Activated naive CD4-positive, alpha-beta T cell treated with Interleukin-2 at 50 U/mL for 16 hours (primary cell): ENCODE data around the gene B3GALT6.
A peak's percentile ranks its signal among the peaks of the same experiment; 100 is the strongest.

ENCODE experiments used
- DNase-seq: peaks from one replicate; pipeline ENCODE4 v3.0.0-alpha.2; 2020

B3GALT6 gene

DNA sequence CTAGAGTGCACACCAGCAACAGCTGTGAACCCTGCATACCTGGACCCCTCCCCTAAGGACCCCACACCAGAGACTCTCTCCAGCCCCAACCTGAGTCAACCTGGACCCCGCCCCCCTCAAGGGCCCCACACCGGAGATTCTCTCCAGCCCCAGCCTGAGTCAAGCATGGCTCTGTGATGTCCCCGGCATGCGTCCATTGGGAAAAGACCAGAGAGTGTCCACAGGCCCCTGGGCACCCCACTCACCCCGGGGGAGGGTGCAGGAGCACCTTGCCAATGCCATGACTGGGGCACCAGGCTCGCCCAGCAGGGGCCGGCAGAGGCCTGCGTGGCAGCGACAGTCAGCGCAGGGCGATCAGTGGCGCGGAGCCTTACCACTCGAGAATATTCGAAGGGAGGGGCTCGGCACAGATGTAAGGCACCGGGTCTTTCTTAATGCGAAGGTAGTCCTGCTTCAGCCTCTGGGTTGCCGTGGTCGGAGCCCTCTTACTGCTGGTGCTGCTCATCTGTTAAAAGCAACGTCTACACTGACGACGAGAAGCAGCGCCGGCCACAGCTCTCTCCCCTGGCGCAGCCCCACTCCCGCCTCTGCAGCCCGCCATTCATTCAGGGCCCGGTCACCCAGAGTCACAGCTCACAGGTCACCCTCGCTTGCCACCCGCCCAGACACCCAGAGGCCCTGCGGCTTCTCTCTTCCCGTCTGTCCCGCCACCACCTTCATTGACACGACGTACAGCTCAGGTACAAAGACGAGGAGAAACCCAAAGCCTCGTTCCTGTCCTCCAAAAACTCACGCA is 35.6 kb downstream of the B3GALT6 start:
- DNase-seq: no peak

DNA sequence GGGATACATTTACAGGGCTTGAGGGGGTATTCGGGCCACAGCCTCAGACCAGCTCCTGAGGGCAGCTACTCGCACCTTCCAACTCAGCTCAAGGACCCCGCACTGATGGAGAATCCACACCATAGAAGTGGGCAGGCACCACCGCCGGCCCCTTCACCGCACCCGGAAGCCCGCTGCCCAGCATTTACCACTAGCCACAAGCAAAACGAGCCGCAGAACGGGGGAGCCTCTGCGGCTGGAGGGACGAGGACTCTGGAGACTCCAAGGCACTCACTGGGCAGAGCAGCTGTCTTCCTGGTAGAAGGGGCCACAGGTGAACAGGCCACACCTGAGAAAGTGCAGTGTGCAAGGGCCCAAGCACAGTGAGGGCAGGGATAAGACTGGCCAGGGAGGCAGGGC is 36.2 kb downstream of the B3GALT6 start:
- no peak for DNase-seq

DNA sequence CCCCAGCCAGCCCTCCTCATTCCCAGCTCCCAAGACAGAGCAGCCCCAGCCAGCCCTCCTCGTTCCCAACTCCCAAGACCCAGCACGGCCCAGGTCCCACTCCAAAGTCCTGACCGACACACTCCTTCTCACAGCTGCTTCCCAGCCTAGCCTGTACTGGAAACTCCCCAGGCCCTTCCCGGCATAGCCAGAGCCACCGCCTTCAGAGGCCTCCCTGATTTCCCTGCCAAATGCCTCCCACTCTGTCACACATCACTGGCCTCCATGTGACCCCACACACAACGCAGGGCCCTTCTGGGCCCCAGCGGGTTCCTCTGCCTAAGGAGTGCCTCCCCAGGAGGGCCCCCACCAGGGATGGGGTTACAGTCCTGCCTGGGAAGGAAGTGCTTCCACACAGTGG is 38.8 kb downstream of the B3GALT6 start:
- DNase-seq: no peak

DNA sequence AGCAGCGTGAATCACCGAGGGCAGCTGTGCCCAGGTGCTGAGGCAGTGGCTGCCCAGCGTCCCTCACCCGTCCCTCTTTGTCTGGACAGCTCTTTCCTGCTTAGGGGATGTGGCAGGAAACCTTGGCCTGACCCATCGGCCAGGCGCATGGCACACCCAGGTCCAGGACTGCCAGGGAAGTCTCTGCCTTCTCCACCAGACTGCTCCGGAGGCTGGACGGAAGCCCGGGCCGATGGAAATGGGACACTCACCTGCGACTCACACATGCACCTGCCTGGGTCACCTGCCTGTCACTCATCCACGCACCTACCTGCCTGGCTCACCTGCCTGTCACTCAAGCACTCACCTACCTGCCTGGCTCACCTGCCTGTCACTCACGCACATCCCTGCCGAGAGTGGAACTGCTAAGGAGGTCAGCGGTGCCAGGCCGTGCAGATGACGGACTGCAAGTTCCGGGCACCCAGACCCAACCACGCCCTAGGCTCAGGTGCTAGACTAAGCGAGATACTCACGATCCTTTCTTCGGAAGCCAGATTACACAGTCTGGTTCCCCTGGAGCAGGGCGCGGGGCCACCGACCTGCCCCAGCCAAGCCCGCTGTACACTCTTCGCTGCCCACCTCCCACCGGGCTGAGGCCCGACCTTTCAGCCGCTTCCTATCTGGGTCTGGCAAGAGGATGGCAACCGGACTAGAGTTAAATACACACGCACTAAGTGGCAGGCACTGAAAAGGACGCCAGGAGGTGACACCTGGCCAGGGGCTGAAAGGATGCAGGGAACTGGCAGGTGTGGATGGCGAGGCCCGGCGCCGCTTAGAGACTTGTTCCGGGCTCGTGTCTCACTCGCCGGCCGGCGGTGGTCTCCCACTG is 40.5 kb downstream of the B3GALT6 start:
- DNase-seq: peak; percentile 15

DNA sequence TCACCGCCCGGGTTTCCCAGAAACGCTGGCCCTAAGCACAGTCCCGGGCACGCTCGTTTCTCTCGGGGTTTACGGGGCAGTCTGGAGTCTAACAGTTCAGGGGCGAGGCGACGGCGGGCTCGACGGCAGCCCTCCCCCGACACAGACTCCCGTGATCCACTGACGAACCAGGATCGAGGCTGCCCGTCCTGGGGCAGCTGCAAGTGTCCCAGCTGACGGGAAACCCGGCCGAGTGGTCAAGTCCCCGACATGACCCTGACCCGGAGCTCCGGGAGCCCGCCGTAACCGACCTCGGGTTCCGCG is 41.1 kb downstream of the B3GALT6 start:
- no peak for DNase-seq

DNA sequence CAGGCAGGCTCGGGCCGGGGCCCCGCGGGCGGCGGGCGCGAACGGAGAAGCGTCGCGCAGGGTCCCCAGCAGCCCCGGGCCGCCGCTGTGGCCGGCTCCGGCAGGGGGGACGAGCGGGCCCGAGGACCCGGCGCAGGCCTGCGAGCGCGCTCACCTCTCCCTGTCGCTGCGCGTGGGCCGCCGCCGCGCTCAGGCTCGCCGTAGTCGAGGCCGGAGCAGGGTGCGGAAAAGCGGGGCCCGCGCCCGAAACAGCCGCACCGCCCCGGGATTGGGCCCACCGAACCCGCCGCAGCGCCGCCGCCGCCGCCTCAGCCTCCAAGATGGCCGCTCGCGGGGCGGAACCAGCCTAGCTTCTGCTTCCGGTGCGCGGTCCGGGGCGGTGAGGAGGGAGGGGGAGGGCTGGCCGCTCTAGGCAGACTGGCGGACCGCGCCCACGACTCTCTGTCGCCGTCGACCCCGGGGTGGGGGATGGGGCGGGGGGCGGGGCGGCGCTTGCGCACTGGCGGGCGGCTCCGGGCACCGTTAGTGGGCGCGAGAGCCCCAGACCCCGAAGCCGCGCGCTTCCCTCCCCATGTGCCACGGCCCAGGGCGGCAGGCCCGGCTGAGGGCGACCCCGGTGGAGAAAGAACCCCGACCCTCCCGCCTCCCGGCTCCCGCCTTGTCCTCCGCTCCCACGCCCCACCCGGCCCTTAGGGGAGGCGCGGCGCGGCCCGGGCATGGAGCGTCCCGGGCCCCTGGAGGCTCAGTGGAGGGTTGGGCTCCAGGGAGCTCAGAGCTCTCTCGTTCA is 41.7 kb downstream of the B3GALT6 start, which contains the start of gene UBE2J2:
UBE2J2 (minus strand) TSS at position 343 of the 787 bp plus-strand sequence. CDS start 5,862 bp downstream, outside the sequence.
- peak; percentile 93 for DNase-seq

DNA sequence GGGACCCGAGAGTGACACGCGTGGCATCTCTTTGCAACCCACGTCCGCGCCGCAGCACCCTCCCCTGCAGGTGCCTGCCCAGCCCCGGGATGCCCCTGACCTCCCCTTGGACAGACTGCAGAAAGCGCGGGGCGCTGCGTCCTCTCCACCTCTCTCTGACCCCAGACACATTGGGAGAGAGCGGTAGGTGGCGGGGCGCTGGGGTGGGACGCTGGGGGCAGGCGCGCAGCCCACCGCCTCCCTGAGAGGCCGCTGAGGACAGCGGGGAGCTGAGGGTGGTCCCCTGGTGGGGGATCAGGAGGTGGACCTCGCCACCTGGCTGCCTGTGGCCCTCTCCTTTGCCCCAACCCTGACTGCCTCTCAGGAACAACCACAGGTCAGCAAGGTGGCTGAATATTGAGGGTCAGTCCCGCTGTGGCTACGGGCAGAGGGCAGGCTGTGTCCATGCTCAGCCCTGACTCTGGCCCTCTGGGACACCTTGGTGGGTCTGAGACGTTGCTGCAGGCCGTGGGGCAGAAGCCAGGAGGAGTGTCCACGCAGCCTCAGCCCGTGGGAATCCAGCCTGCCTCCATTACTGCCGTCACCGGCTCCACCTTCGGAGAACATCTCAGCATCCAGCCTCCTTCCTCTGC is 42.4 kb downstream of the B3GALT6 start:
- no peak for DNase-seq

DNA sequence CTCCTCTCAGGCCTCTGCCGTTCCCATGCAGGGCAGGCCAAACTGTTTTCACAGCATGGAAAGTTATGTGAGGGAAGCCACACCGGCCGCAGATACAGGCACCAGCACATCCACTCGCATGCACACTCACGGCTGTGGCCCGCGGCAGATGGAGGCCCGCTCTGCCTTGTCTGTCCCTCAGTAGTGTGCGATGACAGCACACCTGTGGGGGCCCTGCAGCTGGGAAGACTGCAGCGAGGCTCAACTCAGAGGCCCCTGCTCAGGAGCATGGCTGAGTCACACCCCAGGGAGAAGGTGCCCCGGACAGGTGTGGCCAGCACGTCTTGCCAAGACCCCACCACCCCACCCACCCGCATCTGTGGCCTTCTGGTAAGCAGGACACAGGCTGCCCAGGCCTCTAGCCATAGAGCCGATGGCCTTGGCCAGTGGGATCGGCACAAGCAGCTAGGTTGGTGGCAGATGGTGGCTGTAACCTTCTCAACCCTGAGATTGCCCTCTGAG is 42.9 kb downstream of the B3GALT6 start:
- no peak for DNase-seq

DNA sequence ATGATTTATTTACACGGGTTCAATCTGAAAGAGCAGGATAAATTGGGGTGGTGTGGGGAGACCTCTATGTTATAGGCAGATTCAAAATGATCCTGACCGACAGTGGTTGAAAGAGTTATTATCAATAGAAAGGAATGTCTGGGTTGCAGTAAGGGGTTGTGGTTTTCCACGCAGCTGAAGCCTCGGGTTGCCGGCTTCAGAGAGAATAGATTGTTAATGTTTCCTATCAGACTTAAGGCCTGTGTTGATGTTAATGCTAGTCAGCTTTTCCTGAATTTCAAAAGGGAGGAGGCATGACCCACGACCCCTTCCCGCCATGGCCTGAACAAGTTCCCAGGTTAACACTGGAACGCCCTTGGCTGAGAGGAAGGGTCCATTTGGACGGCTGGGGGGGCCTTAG is 43.8 kb downstream of the B3GALT6 start:
- DNase-seq: no peak

DNA sequence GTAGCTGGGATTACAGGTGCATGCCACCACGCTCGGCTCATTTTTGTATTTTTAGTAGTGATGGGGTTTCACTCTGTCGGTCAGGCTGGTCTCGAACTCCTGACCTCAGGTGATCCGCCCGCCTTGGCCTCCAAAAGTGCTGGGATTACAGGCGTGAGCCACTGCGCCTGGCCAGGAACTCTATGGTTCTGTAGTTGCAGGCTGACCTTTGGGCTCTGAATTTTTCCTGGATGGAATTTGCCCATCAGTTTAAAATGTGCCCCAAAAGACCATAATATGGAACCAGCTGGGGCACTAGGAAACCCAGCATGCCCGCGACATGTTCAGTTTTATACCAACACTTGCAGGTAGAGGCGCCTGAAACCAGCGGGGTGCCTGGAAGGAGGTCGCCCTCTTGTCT is 46.6 kb downstream of the B3GALT6 start:
- no peak for DNase-seq

DNA sequence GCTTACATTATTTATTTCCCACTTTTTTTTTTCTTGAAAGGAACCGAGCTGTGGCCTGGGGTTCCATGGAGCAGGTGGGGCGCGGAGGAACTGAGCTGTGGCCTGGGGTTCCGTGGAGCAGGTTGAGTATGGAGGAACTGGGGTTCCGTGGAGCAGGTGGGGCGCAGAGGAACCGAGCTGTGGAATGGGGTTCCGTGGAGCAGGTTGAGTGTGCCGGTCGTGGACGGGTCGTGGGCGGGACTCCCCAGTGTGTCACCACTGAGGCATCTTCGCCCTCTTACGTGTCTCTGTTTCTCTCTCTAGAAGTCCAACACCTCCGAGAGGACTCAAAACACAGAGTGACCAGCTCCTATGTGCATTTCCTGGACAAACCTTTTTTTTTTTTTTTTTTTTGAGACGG is 47.0 kb downstream of the B3GALT6 start:
- no peak for DNase-seq

DNA sequence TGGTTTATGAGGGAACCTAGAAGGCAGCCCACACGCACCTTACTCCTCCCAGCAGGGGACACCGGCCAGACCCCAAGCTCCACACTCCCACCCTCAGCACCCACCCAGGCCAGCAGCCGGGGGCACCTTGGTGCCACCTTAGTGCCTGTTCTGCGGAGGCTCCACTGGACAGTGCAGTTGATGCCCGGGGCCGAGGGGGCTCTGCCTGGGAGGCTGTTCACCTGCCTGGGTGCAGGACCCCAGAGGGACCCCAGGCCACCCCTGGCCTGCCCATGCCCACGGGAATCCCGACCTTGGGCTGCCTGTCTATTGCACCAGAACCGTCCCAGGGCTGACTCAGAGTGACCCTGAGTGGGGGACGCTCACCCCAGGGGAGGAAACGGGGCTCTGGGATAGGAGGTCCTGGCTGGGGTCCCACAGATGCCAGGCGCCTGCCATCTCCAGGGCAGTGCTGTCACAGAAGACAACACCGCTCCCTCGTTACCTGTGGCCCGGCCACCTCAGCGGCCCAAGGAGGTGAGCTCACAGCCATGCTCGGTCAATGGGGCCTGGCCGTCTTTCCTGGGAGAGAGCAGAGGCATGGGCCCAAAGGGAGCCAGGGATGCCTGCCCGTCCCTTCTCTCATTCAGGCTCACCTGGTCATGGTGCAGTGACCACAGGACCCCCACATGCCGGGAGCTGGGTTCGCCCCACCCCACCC is 48.9 kb downstream of the B3GALT6 start:
- no peak for DNase-seq

DNA sequence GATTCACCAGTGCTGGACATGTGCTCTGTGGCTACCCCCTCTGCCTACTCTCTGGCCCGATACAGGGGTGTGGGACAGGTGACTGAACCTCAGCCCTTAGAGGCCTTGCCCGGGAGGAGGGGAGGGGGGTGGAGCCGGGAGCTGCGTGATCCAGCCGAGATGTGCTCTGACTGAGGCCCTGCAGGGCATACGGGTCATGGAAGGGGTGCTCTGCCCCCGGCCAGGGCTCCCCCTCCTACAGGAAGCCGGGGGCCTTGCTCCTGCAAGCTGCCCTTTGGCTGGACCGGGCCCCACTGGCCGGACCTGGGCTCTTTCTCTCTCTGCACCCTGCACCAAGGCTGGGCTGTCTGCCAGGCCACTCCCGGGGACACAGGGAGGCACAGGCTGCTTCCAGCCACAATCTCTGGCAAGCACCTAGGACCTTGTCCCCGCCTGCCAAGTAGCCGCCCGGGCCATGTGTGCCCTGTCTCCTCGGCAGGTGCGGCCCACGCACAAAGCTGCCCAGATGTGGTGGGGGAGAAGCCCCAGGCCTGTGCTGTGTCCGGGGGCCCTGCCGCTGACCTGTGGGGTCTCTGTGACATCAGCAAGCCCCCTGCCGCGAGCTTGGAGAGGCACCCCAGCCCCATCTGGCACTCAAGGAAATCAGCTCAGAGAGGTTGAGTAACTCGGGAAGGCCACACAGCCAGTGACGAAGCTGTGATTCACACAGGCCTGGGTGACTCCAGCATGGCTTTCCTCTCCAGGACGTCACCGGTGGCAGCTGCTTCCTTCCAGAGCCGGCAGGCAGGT is 49.7 kb downstream of the B3GALT6 start:
- no peak for DNase-seq

DNA sequence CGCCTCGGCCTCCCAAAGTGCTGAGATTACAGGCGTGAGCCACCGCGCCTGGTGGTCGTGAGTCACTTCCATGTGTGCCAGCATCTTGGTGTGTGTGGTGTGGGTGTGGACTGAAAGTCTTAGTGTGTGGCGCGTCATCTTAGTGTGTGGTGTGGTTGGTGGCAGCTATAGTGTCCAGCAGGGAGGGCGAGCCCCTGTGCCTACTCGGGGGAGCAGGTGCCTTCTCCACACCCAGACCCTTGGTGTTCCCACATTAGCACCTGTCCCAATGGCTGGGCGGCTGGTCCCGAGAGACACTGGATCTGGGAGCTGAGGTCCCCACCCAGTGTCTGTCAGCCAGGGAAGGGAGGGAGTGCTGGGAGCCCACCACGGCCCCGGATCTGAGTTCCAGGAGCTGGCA is 51.0 kb downstream of the B3GALT6 start:
- peak; percentile 16 for DNase-seq

DNA sequence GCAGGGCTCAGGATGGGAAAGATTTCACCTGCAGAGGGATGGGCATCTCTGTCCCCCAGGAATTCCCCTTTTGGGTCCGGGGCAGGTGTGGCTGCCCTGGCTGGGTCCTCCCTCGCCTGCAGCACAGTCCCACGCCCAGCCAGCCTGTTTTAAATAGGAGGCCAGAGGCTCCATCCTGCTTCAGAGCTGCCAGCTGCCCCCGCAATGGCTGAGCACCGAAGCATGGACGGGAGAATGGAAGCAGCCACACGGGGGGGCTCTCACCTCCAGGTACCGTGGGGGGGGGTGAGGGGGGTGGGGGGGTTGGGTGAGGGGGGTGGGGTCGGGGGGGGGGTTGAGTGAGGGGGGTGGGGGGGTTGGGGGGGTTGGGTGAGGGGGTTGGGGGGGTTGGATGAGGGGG is 51.8 kb downstream of the B3GALT6 start:
- no peak for DNase-seq
